Esophagus squamous epithelium (tissue), 4 donors: ENCODE measurements around the gene NTMT1.

Experiments used
- POLR2A ChIP-seq, 4 donors: fragments of 450-650 bp; IDR thresholded peaks; one replicate each; pipeline ENCODE4 v1.6.1; 2017; ENCODE audit warnings: antibody characterized with exemption in 4 of 4, mild to moderate bottlenecking in 4 of 4, moderate library complexity in 3 of 4
- TF ChIP-seq, protein P1 (sequence below), 6 experiments: fragments of 450-650 bp in 4 of 6; fragments of 200-600 bp in 2 of 6; sonication (generic) in 2 of 6; IDR thresholded peaks; one replicate each; pipeline ENCODE4 v1.5.1; 2016 to 2019; ENCODE audit warnings: antibody characterized with exemption in 6 of 6, mild to moderate bottlenecking in 4 of 6, moderate library complexity in 4 of 6

DNA sequence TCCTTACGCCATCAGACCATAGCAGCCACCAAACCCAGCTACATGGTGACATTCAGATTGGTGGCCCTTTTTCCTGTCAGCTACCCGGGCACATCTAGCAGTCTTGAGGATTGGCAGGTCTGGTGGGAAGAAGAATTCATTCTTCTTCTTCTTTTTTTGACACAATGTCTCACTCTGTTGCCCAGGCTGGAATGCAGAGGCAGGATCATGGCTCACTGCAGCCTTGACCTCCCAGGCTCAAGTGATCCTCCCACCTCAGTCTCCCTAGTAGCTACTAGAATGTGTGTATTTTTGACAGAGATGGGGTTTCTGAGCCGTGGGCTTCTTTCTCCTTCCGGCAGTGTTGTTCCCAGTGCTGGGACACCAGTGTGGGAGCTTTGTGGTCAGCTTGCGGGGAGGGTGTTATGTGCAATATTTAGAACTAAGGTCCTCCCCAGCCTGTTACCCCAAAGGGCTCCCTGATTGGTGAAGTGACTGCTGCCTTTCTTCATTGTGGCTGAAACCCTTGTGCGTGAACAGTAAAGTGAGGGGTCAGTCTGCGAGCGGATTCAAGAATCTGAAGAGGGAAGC is 3.4 kb downstream of the NTMT1 start:
- TF ChIP-seq, protein P1, sequence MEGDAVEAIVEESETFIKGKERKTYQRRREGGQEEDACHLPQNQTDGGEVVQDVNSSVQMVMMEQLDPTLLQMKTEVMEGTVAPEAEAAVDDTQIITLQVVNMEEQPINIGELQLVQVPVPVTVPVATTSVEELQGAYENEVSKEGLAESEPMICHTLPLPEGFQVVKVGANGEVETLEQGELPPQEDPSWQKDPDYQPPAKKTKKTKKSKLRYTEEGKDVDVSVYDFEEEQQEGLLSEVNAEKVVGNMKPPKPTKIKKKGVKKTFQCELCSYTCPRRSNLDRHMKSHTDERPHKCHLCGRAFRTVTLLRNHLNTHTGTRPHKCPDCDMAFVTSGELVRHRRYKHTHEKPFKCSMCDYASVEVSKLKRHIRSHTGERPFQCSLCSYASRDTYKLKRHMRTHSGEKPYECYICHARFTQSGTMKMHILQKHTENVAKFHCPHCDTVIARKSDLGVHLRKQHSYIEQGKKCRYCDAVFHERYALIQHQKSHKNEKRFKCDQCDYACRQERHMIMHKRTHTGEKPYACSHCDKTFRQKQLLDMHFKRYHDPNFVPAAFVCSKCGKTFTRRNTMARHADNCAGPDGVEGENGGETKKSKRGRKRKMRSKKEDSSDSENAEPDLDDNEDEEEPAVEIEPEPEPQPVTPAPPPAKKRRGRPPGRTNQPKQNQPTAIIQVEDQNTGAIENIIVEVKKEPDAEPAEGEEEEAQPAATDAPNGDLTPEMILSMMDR (IDR thresholded peaks at IDR 0.05), result no peak
- TF ChIP-seq POLR2A (IDR thresholded peaks at IDR 0.05), result no peak
